Mesenteric fat pad (tissue), 1 donor: ENCODE data around the gene BFSP1. TPM values are rescaled to one million over a fixed set of nuclear protein-coding genes. Genes with fewer than 3 reads are reported as not detected.

ENCODE experiments used
- DNase-seq: peaks from one replicate; pipeline ENCODE4 v3.0.0-alpha.2; 2020; ENCODE audit warnings: low spot score
- total RNA-seq: library from RNA; stranded (reverse); fragmentation: NEBNext Ultra II Directional; extraction: Animal tissue kit (Norgen Biotek cat#: 25700); gene quantifications from one replicate; pipeline ENCODE4 v1.2.1, GENCODE V29; 2021
- donor health status: DM: yes; HTN: yes; CAD: no.

The BFSP1 gene
- total RNA-seq, 1 donor from 2014 or later = not detected

DNA sequence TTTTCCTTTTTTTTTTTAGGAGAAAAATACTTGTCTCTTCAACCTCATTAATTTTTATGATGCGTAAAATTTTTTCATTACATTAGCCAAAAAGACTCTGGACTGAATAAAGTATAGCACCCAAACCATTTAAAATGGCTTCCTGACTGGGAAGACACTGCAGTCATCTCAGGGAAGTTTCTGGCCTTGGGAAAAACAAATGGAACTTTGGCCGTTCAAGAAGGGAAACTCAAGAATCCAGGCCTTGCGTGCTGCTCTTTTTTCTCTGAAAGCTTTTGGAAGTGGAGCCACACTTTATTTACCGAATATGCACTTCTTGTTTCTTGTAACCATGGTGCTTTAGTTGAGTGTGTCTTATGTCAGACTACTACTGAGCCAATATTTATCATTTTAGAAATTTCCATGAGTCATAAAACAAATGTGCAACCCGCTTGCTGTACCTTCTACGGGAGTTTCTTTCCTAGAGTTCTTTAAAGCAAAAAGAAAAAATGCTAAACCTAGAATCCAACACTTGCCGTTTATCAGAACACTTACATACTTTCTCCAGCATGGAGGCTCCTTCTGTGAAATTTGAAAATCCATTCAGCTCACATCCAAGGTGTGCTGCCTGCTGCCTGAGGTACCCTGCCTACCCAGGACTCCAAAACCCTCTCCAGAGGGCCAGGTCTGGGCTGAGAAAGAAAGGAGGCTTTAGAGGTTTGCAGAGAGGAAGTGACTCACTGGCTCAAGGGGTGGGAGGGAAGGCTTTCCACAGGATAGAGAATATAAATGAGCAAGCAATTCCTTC is 27.2 kb upstream of the BFSP1 start:
- DNase-seq = no peak

DNA sequence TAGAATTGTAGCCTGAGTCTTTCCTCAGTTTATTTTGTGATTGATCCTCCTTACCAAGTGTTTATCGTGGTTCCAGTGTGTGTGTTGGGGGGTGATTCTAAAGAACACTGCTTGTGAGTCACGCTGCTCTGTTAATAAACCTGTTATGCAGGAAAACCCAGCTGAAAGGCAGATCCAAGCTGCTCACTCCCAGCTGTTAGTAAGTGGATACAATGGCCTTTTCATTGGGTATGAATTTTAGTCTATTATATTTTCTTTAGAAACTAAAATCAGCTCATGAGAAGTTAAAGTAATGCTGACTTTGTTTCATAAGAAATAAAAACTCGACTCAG is 26.5 kb upstream of the BFSP1 start:
- no peak for DNase-seq

DNA sequence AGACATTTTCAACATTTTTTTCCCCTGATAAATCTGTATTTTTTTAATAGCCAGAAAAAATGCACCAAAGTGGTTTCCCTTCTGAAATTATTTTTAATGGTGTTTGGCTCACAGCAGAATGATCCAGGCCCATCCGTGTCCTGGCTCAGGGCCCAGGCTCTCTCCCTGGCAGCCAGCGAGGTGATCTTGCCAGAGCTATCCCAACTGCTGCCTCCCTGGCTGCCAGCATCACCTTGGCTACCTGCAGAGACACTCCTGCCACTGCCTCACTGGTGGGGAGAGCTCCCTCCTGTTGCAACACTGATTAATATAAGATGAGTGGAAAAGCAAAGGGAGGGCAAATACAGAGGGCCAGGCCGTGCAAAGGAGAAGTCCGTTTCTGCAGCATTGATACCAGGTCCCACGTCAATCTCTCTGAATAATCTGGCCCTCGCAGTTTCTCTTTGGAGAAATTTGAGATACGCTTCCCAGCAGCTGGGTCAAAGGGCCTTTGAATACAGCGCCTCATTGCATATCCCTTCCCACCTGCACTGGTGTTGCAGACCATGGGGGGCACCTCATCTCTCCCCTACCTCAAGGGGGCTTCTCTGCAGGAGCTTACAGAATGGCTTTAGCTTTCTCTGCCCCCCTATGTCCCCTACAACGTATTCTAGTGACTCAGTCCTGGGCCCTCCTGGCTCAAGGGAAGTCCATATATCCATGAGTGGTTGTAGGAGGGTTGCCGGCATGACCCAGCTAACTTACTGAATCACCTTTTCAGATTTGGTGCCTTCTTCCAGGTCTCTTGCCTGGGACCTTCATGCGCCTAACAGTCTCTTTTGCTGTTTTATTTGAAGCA is 25.9 kb upstream of the BFSP1 start:
- DNase-seq = no peak

DNA sequence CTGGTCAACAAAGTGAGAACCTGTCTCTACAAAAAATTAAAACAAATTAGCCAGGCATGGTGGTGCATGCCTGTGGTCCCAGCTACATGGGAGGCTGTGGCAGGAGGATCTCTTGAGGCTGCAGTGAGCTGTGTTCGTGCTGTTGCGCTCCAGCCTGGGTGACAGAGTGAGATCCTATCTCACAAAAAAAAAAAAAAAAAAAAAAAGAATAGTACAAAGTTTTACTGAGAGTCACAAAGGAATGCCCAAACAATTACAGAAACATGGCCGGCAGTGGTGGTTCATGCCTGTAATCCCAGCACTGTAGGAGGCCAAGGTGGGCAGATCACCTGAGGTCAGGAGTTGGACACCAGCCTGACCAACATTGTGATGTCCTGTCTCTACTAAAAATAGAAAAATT is 23.9 kb upstream of the BFSP1 start:
- no peak for DNase-seq

DNA sequence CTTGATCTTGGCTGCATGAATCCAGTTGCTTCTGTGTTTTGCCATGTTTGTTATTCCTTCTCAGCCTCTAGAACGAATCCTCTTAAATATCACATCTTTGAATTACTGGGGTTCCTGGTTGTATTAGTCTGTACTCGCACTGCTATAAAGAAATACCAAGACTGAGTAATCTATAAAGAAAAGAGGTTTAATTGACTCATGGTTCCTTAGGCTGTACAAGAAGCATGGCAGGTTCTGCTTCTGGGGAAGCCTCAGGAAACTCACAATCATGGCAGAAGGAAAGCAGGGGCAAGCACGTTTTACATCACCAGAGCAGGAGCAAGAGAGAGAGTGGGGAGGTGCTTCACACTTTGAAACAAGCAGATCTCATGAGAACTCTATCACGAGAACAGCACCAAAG is 18.0 kb upstream of the BFSP1 start:
- no peak for DNase-seq

DNA sequence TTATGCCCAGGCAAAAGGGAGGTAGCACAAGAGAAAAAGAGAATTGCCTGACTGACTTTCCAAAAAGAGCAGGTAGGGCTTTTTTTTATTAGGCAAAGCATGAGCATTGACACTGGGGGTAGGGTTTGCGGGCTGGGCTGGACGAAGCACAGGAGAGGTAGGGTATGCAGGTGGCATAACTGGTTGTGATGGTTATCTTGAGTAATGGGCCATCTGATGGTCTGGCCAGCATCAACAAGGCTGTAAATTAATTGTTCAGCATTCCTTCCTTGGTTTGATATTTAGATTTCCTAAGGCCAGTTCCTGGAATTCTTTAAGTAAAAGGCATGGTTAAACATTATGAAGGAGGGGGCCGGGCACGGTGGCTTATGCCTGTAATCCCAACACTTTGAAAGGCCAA is 13.9 kb upstream of the BFSP1 start:
- no peak for DNase-seq

DNA sequence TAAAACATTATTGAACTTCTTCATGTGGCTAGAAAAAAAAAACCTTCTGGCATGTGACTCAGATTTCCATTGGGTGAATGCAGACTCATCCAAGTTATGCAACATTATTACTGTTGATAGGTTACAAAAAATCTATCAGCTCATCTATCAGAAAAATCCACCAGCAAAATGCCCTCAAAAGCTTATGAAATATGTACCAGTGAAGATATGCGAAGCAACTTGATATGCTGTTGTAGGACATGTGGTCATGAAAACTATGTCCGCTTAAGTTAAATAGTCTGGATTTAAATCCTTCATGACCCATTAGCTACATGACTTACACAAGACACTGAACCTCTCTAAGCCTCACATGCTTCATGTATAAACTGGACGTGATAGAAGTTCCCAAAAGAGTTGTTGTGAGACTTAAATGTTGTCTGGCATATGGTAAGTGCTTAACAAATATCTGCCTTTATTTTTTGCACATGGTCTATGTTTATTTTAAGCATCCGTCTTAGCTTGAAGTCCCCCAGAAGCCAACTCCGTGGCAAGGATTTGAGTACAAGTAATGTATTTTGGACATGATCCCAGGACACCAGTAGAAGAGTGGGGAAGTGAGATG is 12.5 kb upstream of the BFSP1 start:
- DNase-seq = no peak

DNA sequence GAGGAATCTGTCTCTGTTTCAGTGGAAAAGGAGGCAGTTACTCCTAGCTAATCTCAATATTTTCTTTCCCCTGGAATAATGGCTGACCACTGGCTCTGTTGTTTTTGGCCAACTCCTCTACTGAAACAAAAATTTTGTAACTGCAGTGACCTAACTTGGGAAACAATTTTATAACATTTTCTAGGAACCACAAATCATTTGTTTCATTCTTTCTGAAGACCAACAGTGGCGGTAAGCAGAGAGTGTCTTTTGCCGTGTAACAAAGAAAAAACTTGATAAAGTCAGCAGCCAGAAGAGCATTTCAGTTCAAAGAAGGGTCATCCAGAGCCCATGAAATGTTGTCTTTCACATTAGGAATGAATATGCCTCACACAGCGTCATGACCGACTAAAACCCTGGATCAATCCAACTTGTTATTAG is 11.8 kb upstream of the BFSP1 start:
- no peak for DNase-seq

DNA sequence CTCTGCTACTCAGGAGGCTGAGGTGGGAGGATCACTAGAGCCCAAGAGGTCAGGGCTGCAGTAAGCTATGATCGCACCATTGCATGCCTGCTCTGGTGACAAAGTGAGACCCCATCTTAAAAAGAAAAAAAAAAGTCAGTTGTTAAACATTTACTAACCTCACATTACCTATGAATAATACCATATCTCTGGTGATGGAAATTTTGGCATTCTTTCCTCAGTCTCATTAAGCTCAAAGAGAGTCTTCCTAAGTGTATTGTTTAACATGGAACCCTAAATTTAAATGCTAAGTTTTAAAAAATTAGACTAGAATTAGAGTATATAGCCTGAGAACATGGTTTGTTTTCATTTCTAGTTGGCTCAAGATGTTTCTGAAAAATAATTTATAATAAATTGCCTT is 11.3 kb upstream of the BFSP1 start:
- no peak for DNase-seq

DNA sequence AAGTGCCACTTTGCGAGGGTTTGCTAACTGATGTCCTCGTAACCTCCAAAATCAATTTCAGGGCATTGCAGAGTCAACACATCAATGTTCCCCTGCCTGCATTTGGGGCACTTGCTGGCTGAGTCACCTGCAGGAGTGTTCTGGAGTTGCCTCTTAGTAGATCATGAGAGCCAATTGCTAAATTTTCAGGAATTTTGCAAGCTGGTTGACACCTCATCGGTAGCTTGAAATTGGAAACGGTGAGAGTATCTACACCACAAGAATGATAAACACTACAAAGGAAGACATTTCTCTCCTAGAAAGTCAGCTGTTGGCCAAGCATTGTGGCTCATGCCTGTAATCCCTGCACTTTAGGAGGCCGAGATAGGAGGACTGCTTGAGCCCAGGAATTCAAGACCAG is 10.8 kb upstream of the BFSP1 start:
- DNase-seq = no peak

DNA sequence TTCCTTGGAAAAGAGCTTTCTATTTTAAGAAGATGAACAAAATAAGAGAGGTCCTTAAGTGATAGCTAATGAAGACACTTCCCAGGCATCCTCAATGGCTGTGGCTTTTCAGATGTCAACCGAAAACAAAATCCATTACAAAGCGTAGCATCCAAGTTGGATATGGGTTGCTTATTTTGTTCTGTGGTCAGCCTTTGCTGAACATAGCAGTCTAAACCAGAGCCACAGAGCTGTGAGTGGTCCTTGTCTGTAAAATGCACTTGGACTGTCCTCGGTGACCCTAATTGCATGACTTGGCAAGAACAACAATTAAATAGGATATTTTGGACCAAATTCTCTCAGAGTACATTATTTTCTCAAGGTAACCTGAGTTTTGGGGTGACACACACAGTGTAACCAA is 10.4 kb upstream of the BFSP1 start:
- DNase-seq = no peak

DNA sequence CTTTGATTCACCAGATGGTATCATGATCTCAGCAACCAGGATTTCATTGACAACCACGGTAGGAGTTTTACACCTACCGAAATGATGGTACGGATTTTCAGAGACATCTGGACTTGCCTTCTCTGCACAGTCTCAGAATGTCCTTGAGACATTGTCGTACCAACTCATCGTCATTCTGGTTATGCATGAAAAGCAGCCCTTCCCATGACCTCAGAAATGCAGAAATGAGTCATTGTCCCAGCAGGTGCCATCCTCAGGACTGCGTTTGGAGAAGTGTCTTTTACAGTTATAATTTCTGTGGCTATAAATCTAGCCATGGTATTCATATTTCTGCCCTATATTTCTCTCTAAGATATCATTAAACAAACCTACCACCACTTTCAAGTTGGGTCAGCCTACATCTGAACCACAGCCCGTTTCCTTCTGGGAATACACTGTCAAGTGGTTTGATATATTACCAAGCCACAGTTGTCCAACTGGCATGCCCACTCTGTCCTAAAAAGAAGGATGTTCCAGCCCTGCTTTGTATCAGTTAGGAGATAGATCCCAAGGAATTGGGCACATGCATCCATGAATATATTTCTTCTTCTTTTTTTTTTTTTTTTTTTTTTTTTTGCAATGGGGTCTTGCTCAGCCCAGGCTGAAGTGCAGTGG is 7.5 kb upstream of the BFSP1 start:
- no peak for DNase-seq

DNA sequence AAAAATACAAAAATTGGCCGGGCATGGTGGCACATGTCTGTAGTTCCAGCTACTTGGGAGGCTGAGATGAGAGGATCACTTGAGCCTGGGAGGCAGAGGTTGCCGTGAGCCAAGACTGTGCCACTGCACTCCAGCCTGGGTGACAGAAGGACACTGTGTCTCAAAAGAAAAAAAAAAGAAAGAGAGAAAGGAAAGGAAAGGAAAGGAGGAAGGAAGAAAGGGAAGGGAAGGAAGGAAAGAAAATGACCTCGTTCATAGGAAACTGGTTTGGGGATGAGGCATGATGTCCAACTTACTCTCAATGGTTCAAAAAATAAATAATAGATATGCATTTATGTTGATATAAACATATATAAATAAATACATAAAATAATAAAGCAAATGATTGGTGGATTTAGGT is 6.8 kb upstream of the BFSP1 start:
- DNase-seq = no peak

DNA sequence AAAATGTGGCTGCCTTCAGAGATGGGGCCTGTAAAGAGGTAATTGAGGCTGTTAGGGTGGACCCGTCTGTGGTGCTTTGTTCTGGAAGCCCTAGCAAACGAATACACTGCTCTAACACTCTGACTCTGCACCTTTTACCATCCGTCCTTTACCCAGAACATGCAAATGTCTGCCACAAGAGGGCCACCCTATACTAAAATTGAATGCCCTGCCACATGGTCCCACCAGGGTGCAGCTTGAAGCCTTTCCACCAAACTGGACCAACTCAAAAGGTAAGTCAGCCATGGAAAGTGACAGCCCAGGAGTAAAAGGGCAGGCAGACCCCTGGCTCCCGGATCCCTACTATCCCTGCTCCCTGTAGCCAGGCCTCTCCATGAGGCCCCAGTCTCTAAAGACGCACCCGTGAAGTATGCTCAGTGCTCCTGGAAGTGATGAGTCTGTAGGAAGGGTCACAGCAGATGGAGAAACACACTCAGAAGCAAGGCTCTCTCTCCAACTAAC is 5.8 kb upstream of the BFSP1 start:
- no peak for DNase-seq

DNA sequence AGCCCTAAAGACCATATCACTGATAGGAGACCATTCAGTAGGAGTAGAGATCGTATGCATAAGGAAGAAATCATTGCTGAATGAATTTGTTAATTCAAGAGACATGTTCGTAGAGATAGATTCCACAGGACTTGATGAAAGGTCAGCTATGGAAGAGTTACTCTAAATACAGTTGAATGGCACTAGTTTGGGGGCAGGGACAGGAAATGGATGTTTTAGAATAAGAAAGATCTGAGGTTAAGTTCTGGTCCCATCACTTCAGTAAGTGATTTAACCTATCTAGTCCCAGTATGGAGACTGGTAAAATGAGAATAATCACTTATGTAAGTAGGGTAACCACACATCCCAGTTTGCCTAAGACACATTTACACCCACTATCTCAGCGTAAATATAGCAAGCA is 2.9 kb upstream of the BFSP1 start:
- no peak for DNase-seq

DNA sequence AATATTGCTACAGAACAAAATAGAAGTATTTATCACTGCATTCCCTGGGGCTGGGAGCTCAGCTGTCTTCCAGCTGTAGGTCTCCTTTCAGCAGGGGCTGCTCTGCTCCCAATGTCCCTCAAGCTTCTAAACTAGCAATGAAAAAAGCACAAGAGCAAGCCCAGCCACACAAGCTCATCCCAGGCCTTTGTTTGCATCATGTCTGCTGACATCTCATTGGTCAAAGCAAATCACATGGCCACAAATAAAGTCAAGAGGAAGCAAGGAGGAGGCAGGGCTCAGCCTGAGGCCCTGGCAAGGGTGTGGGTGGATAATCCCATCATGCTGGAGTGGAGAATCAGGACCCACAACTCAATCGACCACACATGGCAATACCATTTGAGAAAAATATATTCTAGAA is 2.2 kb upstream of the BFSP1 start:
- DNase-seq = no peak

DNA sequence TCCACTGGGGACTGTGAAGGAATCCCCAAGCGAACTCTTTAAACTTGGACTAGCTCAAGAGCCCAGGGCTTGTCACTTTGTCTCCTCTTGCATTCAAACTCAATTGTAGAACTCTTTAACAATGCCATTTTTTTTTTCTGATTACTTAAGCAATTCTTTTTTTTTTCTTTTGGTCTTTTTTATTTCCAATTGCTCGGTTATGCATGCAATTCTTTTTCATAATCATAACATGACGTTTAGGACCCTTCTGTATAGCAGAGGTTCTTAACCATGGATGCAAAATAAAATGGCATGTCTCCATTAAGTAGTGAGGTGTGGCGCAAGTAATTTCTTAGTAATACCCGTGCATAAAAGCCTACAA is 466 bp upstream of the BFSP1 start:
- no peak for DNase-seq

DNA sequence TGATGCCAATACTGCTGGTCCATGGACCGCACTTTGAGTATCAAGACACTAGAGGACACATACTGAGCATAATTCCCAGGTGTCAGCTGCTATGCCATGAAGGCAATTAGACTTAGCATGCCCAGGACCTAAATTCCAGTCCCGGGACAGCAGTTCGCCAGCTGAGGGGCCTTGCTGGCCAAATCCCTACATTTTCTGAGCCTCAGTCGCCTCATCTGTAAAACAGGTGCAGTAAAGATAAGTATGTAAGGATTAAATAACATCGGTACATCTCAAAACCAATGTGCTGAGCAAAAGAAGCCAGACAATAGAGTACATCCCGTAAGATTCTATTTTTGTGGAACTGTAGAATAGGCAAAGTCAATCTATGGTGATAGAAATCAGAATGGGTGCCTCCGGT is 1.0 kb downstream of the BFSP1 start:
- no peak for DNase-seq

DNA sequence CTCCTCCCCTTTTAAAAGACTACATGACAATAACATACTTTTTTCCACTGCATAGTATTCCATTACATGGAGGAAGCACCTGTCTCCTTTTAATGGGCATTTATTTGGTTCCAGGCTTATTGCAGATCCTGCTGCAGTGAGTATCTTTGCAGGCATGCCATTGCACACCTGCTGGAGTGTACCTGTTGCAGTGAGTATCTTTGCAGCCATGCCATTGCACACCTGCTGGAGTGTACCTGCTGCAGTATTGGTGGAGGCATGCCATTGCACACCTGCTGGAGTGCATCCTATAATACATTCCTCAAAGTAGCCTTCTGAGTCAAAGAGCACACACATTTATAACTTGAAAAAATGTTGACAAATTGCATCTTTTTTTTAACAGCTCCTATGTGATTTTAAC is 1.6 kb downstream of the BFSP1 start:
- DNase-seq = no peak

DNA sequence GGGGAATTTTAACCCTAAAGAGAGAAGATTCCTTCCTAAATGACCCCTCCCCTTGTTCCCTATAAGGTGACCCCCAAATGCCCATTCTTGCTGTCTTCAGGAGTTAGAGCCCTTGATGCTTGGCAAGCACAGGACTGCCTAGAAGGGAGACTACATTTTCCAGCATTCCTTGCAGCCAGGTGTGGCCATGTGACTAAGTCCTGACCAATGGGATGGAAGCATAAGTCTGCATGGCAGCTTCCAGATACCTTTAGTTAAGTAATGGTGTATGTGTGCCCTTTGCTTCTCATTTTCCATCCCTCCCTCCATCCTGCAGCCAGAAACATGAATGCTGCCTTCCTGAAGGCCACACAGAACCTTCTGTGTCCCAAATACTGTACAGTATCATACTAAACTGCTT is 5.5 kb downstream of the BFSP1 start:
- DNase-seq = no peak

DNA sequence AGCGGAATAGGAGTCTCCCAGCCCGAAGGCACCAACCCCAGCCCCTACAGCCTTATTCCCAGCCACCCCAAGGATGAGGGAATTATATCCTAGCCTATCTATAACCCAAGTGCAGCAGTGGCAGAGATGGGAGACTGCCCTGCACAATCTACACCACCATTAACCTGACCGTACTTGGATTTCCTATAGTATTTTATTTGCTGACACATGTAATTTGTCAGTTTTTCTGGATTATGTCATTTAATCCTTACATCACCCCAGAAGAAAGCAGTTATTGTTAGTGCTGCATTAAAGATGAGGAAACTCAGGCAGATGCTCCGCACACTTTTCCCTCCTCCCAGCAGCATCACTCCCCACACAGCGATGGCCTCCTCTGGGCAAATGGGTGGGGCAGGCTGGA is 6.0 kb downstream of the BFSP1 start:
- DNase-seq = no peak

DNA sequence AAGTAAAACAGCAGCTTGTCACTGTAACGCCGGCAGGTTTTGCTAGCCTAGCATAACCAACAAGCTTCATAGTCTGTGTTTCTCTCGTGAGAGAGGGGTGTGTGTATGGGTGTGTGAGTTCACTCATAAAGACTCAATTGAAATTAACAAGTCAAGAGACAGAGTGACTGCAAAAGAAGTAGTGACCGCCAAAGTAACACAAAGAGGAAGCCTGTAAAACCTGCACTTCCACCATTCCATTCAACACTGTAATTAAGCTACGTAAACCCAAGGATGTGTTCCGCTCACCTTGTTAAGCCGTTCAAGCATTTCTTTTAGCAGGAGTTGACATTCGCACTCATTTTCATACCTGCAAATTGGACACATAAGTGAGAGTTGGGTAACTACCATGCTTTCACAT is 6.6 kb downstream of the BFSP1 start:
- DNase-seq = no peak
